GM18909 (cell line): ENCODE measurements around the gene PACRG.
A peak's percentile ranks its signal among the peaks of the same experiment; 100 is the strongest.

Experiments used
- ATAC-seq: cut with Tn5 transposase; IDR thresholded peaks from one replicate; pipeline ENCODE4 v1.9.1; 2021; ENCODE audit warnings: mild to moderate bottlenecking; ENCODE audit not compliant: unreplicated experiment, poor library complexity

Gene PACRG

GRCh38 chr6:163354761-163355425 is 627.1 kb downstream of the PACRG start:
- ATAC-seq = peak; percentile 75

- ATAC-seq = peak; percentile 31
These were observed 627.7 kb downstream of the PACRG start for GRCh38 chr6:163355426-163355991.

GRCh38 chr6:163356324-163356723 is 628.5 kb downstream of the PACRG start:
- no peak for ATAC-seq

- ATAC-seq = no peak
These were observed 629.0 kb downstream of the PACRG start for GRCh38 chr6:163356743-163357142.

- no peak for ATAC-seq
These were observed 636.9 kb downstream of the PACRG start for GRCh38 chr6:163364641-163365040.
